Omental fat pad (tissue), 4 donors: ENCODE measurements around the gene GRK1. TPM values are rescaled to one million over a fixed set of nuclear protein-coding genes. Genes with fewer than 3 reads are reported as not detected.

ENCODE experiments used
- ATAC-seq: fragments of 150-250 bp; one replicate; pipeline ENCODE4 v1.9.1; 2016; ENCODE audit warnings: mild to moderate bottlenecking, moderate library complexity; ENCODE audit not compliant: low FRiP score
- DNase-seq: peaks from one replicate; pipeline ENCODE4 v3.0.0-alpha.2; 2019; ENCODE audit warnings: low spot score
- CTCF ChIP-seq, 3 donors: fragments of 450-650 bp; IDR thresholded peaks; one replicate each; pipeline ENCODE4 v1.5.1; 2016 to 2017; ENCODE audit warnings: antibody characterized with exemption in 3 of 3, mild to moderate bottlenecking in 3 of 3, moderate library complexity in 2 of 3
- total RNA-seq, 4 donors: library from RNA; depleted of rRNA; stranded (reverse); fragments of >200 nt; gene quantifications; one replicate each; pipeline ENCODE4 v1.1.0, GENCODE V29; 2016

Gene GRK1
- total RNA-seq, 4 donors from 2014 or later, result not detected

- no peak for ATAC-seq
- no peak for DNase-seq
- TF ChIP-seq CTCF (IDR thresholded peaks at IDR 0.05), result no peak
These were observed 69.3 kb downstream of the GRK1 start for GRCh38 chr13:113736258-113736731.

- ATAC-seq, result no peak
- DNase-seq, result no peak
- TF ChIP-seq CTCF (IDR thresholded peaks at IDR 0.05), result no peak
These were observed 70.8 kb downstream of the GRK1 start for GRCh38 chr13:113737803-113738202.

- ATAC-seq, result no peak
- no peak for TF ChIP-seq CTCF (IDR thresholded peaks at IDR 0.05)
- DNase-seq, result no peak
These were observed 72.7 kb downstream of the GRK1 start for GRCh38 chr13:113739527-113740285.

GRCh38 chr13:113740286-113740556 lies 73.2 kb downstream of the GRK1 start:
- ATAC-seq (no peak), DNase-seq (no peak)
- TF ChIP-seq CTCF (IDR thresholded peaks at IDR 0.05), result no peak

GRCh38 chr13:113740661-113741060 lies 73.6 kb downstream of the GRK1 start:
- DNase-seq, result no peak
- TF ChIP-seq CTCF (IDR thresholded peaks at IDR 0.05), result no peak
- no peak for ATAC-seq

- no peak for ATAC-seq
- DNase-seq, result no peak
- no peak for TF ChIP-seq CTCF (IDR thresholded peaks at IDR 0.05)
These were observed 74.2 kb downstream of the GRK1 start for GRCh38 chr13:113741191-113741668.

GRCh38 chr13:113742000-113742441 lies 75.0 kb downstream of the GRK1 start:
- no peak for DNase-seq
- peak; percentile 78 for ATAC-seq
- TF ChIP-seq CTCF (IDR thresholded peaks at IDR 0.05), result no peak
